GM19351 (cell line): Measurements from ENCODE around the gene ARID4A.
"Not testable (repeated sequence)": the region's sequence is repeated elsewhere in the genome, so short reads cannot be mapped to it uniquely, and the experiment has no call there.

Experiments used
- ATAC-seq: cut with Tn5 transposase; IDR thresholded peaks from one replicate; pipeline ENCODE4 v1.9.1; 2021; ENCODE audit warnings: mild to moderate bottlenecking, moderate library complexity; ENCODE audit not compliant: unreplicated experiment

The ARID4A gene

DNA sequence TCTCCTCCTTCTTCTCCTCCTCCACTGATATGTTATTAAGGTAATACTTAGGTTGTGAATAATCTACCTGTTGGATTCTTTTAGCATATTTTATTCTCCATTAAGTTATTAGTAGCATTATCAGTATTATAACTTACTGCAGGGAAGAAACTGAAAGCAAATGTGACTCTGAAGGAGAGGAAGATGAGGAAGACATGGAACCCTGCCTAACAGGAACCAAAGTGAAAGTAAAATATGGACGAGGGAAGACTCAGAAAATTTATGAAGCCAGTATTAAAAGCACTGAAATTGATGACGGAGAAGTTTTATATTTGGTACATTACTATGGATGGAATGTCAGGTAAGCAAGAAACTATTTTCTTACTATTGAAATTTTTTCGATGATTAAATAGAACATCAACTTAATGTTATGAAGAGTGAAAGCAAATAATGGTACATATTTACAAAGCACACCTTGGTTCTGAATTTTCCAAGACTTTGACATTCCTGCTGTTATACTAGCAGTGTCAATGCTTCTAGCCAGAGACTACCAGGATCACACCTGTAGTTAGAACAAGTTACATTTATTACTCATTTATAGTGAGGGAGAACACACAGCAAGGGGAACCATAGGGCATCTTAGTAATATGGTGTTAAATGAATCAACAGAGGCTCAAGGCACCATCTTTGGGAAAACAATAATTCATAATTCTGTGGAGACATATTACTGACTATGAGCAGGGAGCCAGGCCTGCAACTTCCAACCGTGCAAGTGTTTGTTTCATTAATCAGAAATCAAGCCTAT is 55.4 kb downstream of the ARID4A start:
- ATAC-seq, result no peak

GRCh38 chr14:58354808-58355207 is 56.5 kb downstream of the ARID4A start:
- ATAC-seq, result no peak

DNA sequence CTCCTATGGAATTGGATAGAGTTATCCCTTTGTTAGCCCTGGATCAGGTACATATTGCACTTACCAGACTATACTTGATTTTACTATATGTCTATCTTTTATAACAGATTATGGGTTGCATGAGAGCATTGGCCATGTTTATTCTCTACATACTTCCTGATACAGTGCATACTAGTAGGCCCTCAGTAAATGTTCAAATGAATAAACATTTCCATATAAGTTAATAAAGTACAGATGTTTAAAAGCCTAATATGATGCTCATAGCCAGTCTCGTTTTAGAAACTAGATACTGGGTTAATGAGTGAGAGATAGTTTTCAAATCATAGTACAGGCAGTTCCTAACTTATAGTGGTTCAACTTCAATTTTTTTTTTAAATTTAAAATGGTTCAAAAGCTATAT is 57.9 kb downstream of the ARID4A start:
- no peak for ATAC-seq

DNA sequence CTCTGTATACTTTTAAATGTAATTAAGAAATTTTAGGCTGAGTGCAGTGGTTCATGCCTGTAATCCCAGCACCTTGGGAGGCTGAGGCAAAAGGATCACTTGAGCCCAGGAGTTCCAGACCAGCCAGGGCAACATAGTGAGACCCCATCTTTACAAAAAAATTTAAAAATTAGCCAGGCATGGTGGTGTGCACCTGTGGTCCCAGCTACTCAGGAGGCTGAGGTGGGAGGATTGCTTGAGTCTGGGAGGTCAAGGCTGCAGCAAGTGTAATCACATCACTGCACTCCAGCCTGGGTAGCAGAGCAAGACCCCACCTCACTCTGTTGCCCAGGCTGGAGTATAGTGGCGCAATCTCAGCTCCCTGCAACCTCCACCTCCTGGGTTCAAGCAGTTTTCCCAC is 63.9 kb downstream of the ARID4A start:
- ATAC-seq, result not testable (repeated sequence)

DNA sequence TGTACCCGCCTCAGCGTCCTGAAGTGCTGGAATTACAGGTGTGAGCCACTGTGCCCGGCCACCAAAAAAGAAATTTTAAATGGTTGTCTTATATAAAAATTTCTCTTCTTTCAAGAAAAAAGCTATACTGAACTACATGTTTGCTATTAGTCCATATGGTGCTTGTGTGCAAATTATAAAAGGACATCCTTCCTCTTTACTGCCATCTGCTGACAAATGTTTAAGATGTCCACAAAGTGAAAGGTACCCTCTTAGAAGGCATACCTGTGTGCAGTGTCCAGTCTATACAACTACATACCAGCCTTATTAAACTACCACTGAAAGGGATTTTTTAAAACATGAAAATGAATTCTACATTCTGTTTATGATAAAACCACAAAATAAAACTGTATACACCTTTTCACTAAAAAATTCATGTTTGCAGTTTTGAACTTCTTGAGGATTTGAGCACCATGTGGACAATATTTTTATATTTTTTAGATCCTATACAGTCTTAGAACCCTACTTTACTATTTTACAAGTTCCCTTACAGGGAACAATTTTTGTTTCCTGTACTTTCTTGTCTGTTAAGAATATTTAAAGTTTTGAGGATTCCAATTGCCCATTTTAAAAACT is 64.5 kb downstream of the ARID4A start:
- ATAC-seq, result peak; percentile 69

DNA sequence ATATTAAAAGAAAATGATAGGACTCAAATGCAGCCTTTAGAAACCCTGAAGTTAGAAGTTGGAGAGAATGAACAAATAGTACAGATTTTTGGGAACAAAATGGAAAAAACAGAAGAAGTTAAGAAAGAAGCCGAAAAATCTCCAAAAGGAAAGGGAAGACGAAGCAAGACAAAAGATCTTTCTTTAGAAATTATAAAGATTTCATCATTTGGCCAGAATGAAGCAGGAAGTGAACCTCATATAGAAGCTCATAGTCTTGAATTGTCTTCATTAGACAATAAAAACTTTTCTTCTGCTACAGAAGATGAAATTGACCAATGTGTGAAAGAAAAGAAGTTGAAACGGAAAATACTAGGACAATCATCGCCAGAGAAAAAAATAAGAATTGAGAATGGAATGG is 66.0 kb downstream of the ARID4A start:
- ATAC-seq, result no peak

DNA sequence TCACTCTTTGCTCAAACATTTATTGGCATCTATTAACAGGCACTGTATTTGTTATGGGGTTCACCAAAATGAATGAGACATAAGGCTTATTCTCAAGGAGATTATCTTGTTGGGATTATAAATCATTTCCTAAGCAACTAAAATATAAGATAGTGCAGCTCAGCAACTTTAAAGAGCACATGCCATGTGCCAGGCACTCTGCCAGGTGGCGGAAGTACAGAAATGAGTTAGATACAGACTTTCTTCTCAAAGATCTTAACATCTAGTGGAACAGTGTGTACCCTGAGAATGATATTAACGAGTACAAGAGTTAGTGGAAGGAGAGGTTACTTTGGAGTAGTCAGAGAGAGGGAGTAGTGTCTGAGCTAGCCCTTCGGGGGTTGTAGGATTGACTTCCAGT is 68.9 kb downstream of the ARID4A start:
- ATAC-seq, result no peak

GRCh38 chr14:58368956-58369355 is 70.6 kb downstream of the ARID4A start:
- no peak for ATAC-seq

GRCh38 chr14:58376791-58377190 is 78.4 kb downstream of the ARID4A start:
- no peak for ATAC-seq

- no peak for ATAC-seq
Measured at GRCh38 chr14:58390830-58391229, 92.5 kb downstream of the ARID4A start.

GRCh38 chr14:58395562-58395811 is 97.1 kb downstream of the ARID4A start:
- ATAC-seq, result no peak

DNA sequence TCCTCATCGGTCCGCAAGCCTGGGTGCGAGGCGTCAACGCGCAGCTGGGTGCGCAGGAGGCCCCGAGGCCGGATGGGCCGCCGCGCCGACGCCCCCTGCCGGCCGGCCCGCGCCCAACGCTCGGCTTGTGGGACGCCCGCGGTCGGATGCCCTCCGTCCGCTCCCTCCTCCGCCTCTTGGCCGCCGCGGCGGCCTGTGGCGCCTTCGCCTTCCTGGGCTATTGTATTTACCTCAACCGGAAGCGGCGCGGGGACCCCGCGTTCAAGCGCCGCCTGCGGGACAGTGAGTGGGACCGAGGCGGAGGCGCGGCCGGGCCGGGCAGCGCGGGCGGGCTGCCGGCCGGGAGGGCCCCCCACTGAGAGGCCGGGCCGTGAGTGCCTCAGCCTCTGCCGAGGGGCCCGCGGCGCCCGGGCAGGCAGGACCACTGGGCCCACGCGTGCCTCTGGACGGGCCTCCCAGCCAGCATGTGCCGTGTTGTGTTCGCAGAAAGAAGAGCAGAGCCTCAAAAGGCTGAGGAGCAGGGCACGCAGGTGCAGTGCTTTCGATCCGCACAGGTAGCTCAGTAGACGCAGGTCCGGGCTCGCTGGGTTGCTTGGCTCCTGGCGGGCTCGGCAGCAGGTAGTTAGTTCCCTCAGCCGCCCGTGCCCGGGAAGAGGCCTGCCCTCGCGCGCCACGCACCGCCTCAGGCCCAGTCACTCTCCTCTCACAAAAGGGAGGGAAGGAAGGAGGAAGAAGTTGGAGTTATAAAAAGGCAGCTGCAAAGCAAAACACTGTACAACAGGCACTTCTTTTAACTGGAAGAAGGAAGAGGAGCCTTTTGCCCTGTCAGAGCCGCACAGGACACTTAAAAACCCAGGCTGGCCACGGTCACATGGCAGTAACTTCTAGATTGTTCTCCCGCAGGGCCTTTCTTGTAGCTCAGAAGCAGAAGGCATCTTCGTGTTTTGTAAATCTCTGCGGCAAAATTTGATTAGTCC is 97.7 kb downstream of the ARID4A start, which contains the start of gene TOMM20L:
Gene TOMM20L, plus strand, starts transcription at position 119 of the 977 bp plus-strand sequence. Its CDS starts 28 bp downstream, at position 147.
- peak; percentile 94 for ATAC-seq

- ATAC-seq, result no peak
Measured at GRCh38 chr14:58397156-58397555, 98.8 kb downstream of the ARID4A start.

DNA sequence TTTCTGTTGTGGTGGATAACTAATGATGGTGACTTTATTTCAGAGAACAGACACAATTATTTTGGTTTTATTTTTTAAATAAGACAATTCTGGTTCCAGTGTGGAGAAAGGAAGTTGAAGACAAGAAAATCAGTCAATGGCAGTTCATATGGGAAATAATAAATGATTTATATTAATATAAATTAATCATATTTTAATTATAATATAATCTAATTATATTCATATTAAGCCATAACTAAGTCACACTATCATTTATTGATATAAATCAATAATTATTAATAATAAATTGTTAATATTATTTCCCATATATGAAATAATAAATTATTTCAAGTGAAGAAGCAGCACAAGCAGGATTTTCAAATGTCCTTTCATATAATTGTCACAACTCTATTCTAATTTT is 100.1 kb downstream of the ARID4A start:
- ATAC-seq, result no peak

DNA sequence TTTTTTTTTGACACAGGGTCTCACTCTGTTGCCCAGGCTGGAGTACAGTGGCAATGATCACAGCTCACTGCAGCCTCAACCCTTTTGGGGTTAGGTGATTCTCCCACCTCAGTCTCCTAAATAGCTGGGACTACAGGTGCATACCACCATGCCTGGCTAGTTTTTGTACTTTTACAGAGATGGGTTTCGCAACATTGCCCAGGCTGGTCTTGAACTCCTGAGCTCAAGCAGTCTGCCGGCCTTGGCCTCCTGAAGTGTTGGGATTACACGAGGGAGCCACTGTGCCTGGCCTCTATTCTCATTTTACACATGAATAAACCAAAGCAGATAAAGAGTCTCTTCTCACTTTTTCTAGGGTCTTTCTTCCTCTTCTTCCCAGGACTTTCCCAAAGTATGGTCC is 100.5 kb downstream of the ARID4A start:
- ATAC-seq, result no peak

DNA sequence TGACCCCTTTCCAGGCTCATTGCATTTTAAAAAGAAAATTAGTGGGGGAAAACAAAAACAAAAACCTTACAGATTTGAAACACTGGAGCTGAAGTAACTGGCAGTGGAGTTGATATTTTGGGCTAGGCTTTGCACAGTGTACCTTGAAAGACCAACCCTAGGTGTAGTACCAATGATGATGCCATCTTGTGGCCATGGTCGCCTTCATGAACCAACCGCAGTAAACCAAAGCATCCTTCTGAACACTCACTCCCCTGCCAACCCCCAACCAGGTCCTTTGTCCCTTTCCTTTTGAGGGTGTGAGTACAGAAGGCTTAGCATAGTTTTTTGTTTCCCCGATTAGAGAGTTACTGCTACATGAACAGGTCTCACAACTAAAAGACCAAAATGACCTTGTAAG is 103.2 kb downstream of the ARID4A start:
- no peak for ATAC-seq

DNA sequence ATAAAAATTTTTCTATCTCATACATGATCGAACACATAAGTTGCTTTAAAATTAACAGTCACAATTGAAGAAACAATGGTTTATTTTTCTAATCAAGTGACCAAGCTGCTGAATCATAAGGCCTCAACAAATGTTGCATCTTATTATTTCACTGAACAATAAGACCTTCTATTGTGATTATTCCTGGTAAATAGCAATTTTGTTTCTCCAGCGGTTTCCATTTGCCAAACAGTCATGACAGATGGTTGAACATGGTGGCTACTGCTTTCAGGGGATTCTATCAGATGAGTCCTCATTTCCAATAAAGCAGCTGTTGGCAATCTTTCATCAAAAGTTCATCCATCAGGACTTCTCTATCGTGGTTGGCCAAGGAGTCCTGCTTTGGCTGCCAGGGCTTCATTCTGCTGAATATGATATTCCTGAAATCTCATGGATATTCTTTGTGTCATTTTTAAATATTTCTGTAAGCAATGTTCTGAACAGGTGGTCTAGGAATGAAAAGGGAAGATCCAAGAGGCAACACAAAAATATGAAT is 110.4 kb downstream of the ARID4A start:
- no peak for ATAC-seq

DNA sequence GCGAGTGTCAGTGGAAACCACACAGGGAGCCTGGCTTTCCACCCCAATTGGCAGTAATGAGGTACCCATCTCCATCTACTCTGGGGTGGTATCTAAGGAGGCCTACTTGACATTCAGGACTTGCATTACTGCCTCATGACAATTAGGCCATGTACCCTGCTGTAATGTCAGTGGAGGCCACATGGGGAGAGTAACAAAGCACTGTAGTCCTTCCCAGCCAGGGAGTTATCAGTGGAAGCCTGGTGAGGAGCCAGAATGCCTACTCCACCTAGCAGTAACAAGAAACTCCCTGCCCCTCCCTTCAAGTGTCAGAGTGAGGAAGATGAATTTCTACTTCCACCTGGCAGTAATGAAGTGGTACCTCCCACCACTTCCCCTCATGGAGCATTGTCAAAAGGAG is 116.5 kb downstream of the ARID4A start:
- no peak for ATAC-seq

- ATAC-seq, result no peak
Measured at GRCh38 chr14:58415636-58416547, 117.5 kb downstream of the ARID4A start.

- ATAC-seq, result not testable (repeated sequence)
Measured at GRCh38 chr14:58416934-58417333, 118.6 kb downstream of the ARID4A start.
